Suprapubic skin (tissue), 4 donors: ENCODE data around the gene ATP10B.

ENCODE experiments used
- CTCF ChIP-seq, 2 donors: fragments of 200-600 bp in 1 of 2; fragments of 450-650 bp in 1 of 2; sonication (generic) in 1 of 2; IDR thresholded peaks; one replicate each; pipeline ENCODE4 v1.5.1; 2016 to 2019; ENCODE audit warnings: antibody characterized with exemption in 2 of 2, mild to moderate bottlenecking in 1 of 2, moderate library complexity in 1 of 2
- EP300 ChIP-seq: sonication (generic); formaldehyde crosslinking; IDR thresholded peaks from one replicate; pipeline ENCODE4 v1.6.1; 2017; ENCODE audit warnings: antibody characterized with exemption
- POLR2A ChIP-seq, 2 donors: fragments of 450-650 bp; IDR thresholded peaks; one replicate each; pipeline ENCODE4 v1.6.1; 2017; ENCODE audit warnings: antibody characterized with exemption in 2 of 2, mild to moderate bottlenecking in 2 of 2, moderate library complexity in 2 of 2
- POLR2AphosphoS5 ChIP-seq, 3 donors: sonication (generic); formaldehyde crosslinking; IDR thresholded peaks; one replicate each; pipeline ENCODE4 v1.6.1; 2017; ENCODE audit warnings: antibody characterized with exemption in 3 of 3

- no peak for TF ChIP-seq CTCF (IDR thresholded peaks at IDR 0.05)
- TF ChIP-seq POLR2A (IDR thresholded peaks at IDR 0.05), result no peak
- TF ChIP-seq POLR2AphosphoS5 (IDR thresholded peaks at IDR 0.05), result no peak
- TF ChIP-seq EP300, result no peak
Observed at GRCh38 chr5:160692271-160692670, 159.7 kb downstream of the ATP10B start.
